Measurements from ENCODE around the gene IPP.

IPP gene

GRCh38 chr1:45669379-45669778 is 81.1 kb downstream of the IPP start:
- H3K4me3 ChIP-seq: peak overlapping the region; percentile 4
- TF ChIP-seq CTCF (IDR thresholded peaks at IDR 0.05): no peak
- DNase-seq (ENCODE audit: low spot score): no peak
- peak overlapping the region in 1 of 2 donors; percentile 18 for H3K27ac ChIP-seq

GRCh38 chr1:45668526-45668925 is 81.9 kb downstream of the IPP start:
- no peak overlapping the region for H3K4me3 ChIP-seq
- DNase-seq (ENCODE audit: low spot score): no peak
- TF ChIP-seq CTCF (IDR thresholded peaks at IDR 0.05): no peak
- H3K27ac ChIP-seq: no peak overlapping the region

- Histone ChIP-seq H3K4me3 (no peak overlapping the region), H3K27ac (no peak overlapping the region)
- TF ChIP-seq CTCF (IDR thresholded peaks at IDR 0.05): no peak
- DNase-seq (ENCODE audit: low spot score): no peak
These were observed 82.9 kb downstream of the IPP start for GRCh38 chr1:45667321-45668111.

- no peak for TF ChIP-seq CTCF (IDR thresholded peaks at IDR 0.05)
- DNase-seq (ENCODE audit: low spot score): no peak
- Histone ChIP-seq H3K27ac (no peak overlapping the region), H3K4me3 (no peak overlapping the region)
These were observed 83.6 kb downstream of the IPP start for GRCh38 chr1:45666836-45667235.

- no peak for DNase-seq (ENCODE audit: low spot score)
- no peak overlapping the region for H3K27ac ChIP-seq
These were observed 90.1 kb downstream of the IPP start for GRCh38 chr1:45660336-45660735.

GRCh38 chr1:45659222-45659621 is 91.2 kb downstream of the IPP start:
- no peak for TF ChIP-seq CTCF (IDR thresholded peaks at IDR 0.05)
- Histone ChIP-seq H3K27ac (no peak overlapping the region), H3K4me3 (no peak overlapping the region)
- DNase-seq (ENCODE audit: low spot score): no peak

More at GRCh38 chr1:45660336-45660735, 90.1 kb downstream of the IPP start:
- no peak for TF ChIP-seq CTCF (IDR thresholded peaks at IDR 0.05)
- H3K4me3 ChIP-seq: no peak overlapping the region

GRCh38 chr1:45658171-45658570 is 92.3 kb downstream of the IPP start:
- no peak for TF ChIP-seq CTCF (IDR thresholded peaks at IDR 0.05)
- Histone ChIP-seq H3K4me3 (no peak overlapping the region), H3K27ac (no peak overlapping the region)
- no peak for DNase-seq (ENCODE audit: low spot score)
